ENCODE data around the gene FOXO1.

FOXO1 gene

DNA sequence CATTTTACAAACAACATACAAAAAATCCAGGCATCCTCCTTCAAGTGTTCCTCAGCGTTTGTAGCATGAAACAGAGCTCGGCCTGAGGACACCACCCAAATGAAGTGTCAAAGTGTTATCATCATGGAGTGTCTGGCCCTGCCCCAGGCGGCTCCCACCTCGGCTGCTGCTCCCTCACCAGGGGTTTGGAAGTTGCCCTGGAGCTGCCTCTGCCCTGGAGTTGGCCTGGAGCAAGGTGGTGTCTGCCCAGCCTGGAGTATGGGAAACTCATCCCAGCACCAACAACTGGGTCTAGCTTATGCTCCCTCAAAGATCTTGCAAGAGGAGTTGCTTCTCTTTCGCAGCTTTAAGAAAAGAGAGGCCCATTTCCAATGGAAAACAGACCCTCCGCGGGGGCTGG, 120.4 kb downstream of the FOXO1 start:
- DNase-seq (ENCODE audit: low read depth in 2 of 2), result no peak

DNA sequence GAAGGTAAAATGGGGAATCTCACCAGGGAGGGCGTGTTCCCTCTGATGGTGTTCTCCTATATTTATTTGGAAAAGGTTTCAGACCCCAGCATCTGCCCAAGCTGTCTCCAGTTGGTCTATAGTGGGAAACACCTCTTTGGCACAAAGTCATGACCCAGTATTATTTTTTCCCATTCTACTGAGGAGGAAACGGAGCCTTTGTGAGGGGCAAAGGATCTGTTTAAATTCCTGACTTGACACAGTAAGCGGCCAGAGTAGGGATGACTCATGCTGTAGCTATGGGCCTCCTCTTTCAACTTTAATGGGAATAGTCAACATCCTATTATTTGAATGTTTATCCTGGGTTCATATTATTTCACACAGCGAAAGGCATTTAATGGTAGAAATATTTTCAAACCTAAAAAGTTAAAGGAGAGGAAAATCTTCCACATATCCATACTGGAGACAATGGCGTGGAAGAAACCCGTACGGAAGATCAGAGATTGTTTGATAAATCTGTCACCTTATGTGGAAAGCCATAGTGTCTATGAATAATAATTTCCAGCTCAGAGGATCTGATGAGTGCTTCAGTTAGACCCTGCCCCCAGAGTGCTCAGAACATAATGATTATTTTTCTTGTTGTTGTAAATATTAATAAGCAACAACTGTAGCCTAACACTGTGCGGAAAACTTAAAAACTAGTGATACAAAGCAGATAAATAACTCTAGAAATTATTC, 126.0 kb downstream of the FOXO1 start:
- no peak for DNase-seq (ENCODE audit: low read depth in 2 of 2)

DNA sequence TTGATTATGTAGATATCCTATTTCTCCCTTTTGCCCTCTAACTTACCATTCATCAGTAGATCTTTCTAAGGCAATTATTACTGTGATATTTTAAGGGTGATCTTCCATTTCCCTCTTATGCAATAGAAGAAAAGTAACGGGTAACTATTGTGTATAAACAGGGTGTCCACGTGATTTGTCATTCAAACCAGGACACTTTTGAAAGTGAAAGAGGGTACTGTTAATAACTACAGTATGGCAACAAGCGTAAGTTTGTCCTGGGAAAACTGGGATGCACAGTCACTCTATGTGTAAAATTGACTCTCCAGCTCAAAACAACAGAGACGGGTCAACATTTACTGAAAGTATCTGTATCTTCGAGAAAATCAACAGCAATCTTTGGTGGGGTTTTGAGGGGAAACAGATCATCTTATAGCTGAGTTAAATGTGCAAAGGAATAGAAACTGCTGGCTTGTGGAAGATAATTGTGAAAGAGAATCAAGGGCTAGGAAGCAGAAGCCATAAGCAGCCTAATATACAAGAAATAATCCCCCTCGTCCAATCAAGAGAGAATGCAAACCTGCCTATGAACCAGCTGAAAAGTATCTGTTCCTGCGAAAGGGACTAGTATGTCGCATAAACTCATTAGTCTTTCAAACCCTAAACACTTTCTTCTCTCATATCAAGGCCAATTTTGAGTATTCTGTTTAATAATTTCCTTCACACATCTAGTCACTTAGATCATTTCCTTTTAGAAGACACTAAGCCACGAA, 126.7 kb downstream of the FOXO1 start:
- no peak for DNase-seq (ENCODE audit: low read depth in 2 of 2)

DNA sequence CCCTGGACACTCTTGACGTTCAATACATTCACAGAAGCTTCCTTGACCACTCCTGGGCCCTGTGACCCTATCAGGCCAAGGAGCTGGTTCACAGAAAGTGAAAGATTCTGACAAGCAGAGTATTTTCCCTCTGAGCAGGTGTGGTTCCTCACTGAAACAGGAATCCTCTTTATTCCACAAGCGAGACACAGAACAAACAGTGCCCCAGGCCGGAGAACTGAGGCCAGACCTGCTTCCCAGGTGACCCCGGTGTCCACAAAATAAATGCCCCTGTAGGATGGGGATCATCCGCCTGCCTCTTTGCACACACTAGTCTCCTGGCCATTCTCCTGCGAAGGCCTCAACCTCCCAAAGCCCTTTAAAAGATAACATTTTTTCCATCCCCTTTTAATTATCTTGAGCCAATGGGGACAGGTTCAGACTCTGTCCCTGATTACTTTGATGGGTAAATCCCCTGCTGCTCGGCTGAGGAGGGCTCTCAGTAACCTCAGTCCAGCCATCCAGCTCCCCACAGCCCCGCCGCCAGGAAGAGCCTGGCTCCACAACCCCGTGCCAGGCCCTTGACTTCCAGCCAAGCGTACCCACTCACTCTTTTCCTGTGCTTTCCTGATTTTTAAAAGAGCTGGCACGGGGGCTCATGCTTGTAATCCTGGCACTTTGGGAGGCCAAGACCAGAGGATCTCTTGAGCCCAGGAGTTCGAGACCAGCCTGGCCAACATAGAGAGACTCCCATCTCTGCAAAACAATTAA, 129.1 kb downstream of the FOXO1 start:
- no peak for DNase-seq (ENCODE audit: low read depth in 2 of 2)

DNA sequence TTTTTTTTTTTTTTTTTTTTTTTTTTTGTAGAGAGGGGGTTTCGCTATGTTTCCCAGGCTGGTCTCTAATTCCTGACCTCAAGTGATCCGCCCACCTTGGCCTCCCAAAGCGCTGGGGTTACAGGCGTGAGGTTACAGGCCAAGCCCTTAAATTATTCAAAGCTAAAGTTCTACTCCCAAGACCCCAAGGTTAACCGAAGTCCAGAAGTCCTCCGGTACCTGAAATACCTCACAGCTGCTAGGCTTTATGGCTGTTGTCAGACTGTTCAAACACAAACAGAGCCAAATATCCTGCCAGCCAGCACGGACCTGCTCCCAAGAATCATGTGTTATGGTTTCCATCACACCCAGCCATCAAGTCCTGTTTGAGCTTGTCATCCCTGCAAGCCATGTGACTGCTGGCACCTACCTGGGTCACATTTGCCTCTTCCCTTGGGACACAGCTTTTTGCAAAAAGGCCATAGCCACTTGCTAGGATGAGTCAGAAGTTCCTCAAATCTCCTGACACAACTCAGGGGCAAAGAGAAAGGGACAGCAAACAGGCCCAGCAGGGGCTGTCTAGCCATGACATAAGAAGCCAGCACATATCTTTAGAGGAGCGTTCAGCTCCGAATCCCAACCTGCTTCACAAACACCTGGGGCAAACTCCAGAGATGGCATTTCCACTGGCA, 129.9 kb downstream of the FOXO1 start:
- DNase-seq (ENCODE audit: low read depth in 2 of 2), result no peak

- no peak for DNase-seq (ENCODE audit: low read depth in 2 of 2)
Observed at GRCh38 chr13:40535345-40535836, 131.1 kb downstream of the FOXO1 start.

DNA sequence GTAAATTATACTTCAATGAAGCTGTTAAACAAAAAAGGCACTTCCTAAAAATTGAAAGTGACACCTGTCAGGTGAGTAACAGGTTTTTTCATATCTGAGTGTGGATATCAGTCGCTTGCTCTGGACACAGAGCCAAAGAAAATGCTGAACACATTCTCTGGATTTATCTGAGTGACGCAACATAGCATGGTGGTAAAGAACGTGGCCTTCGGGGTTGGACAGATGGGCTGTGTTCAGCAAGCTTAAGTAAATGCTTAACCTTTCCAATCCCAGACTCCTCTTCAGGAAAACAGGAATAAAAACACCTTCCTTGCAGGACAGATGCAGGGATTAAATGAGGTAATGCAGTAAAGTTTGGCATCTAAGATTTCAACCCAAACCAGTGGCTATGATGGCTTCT, 132.0 kb downstream of the FOXO1 start:
- no peak for DNase-seq (ENCODE audit: low read depth in 2 of 2)

DNA sequence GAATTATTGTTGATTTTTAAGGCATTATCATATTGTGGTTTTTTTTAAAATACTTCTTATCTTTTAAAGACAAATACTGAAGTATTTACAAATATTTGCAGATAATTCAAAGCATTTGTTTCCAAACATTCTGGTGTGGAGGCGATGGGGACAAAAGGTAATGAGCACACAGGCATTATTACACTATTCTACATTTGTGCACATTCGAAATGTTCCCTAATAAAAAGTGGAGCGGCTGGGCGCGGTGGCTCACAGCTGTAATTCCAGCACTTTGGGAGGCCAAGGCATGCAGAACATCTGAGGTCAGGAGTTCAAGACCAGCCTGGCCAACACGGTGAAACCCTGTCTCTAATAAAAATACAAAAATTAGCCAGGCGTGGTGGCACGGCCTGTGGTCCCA, 133.4 kb downstream of the FOXO1 start:
- no peak for DNase-seq (ENCODE audit: low read depth in 2 of 2)

DNA sequence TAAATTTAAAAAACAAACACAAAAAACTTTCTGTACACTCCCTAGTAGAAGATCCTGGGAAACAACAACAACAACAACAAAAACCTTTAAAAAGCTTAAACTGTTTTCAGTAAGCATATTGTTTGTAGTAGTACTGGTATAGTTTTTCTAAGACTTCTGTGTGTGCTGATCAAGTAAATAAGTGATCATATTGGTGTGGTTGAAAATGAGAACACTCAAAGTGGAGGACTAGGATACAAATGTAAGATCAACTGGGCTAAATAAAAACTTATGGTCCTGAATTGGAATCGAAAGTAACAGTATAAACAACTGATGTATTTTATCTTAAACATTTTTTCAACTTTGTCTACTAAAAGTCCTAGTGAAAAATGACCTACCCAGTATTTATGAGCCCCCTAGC, 135.5 kb downstream of the FOXO1 start:
- DNase-seq (ENCODE audit: low read depth in 2 of 2), result no peak

DNA sequence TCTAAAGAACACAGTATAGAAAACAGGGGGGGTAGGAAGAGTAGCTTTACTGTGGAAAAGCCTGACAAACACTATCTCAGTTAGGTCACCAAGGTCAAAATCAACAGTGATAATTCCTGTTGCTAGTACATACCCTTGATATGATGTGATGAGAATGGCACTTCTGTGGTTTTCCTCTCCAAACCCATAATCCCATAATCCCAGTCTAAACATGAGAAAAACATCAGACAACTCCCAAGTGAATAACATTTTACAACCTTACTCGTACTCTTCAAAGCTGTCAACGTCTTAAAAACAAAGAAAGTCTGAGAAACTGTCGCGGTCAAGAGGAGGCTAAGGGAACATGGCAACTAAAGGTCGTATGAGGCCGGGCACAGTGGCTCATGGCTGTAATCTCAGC, 137.6 kb downstream of the FOXO1 start:
- DNase-seq (ENCODE audit: low read depth in 2 of 2), result no peak

- DNase-seq (ENCODE audit: low read depth in 2 of 2), result no peak
Observed at GRCh38 chr13:40527914-40528313, 138.5 kb downstream of the FOXO1 start.

- DNase-seq (ENCODE audit: low read depth in 2 of 2), result no peak
Observed at GRCh38 chr13:40522282-40522681, 144.2 kb downstream of the FOXO1 start.

DNA sequence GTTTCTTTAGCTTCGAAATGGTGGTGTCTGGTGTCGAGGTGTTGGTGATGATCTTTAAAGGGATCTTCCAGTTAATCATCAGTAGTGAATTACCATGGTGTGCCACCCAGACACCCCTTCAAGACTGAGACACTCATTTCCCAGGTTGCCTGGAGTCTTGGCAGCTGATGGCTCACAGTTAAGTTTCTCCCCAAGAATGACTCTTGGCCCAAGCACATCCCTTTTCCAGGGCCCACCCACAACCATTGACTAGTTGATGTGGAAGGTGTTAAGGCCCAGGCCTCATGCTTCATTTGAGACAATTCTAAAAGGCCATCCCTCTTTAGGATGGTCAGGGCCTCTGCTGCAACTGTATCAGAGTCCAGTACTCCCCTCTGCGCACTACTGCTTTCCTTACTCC, 145.5 kb downstream of the FOXO1 start:
- no peak for DNase-seq (ENCODE audit: low read depth in 2 of 2)

GRCh38 chr13:40519637-40520036, 146.8 kb downstream of the FOXO1 start:
- DNase-seq (ENCODE audit: low read depth in 2 of 2), result no peak

DNA sequence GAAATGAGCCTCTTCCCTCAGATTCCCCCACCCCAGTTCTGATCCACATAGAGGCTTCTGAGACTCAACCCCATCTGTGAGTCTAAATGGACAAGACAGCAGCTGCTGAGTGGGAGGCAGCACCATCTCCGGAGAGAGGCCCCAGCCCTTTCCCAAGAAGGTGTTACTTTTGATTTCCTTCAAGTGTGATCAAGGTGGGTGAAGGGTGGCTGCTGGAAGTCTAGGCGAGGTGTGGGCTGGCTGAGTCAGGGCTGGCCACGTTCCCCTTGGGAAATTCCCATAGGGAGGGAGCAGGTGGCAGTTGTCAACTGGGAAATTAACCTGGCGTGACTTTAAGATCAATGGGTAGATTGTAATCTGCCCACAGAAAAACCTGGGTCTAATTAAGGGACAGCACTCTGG, 148.0 kb downstream of the FOXO1 start:
- DNase-seq (ENCODE audit: low read depth in 2 of 2), result peak; percentile 30 to 35

- no peak for DNase-seq (ENCODE audit: low read depth in 2 of 2)
Observed at GRCh38 chr13:40517486-40518480, 148.7 kb downstream of the FOXO1 start.

- DNase-seq (ENCODE audit: low read depth in 2 of 2), result no peak
Observed at GRCh38 chr13:40515702-40516101, 150.7 kb downstream of the FOXO1 start.

GRCh38 chr13:40514802-40515201, 151.6 kb downstream of the FOXO1 start:
- DNase-seq (ENCODE audit: low read depth in 2 of 2), result no peak

GRCh38 chr13:40509876-40510275, 156.6 kb downstream of the FOXO1 start:
- no peak for DNase-seq (ENCODE audit: low read depth in 2 of 2)

DNA sequence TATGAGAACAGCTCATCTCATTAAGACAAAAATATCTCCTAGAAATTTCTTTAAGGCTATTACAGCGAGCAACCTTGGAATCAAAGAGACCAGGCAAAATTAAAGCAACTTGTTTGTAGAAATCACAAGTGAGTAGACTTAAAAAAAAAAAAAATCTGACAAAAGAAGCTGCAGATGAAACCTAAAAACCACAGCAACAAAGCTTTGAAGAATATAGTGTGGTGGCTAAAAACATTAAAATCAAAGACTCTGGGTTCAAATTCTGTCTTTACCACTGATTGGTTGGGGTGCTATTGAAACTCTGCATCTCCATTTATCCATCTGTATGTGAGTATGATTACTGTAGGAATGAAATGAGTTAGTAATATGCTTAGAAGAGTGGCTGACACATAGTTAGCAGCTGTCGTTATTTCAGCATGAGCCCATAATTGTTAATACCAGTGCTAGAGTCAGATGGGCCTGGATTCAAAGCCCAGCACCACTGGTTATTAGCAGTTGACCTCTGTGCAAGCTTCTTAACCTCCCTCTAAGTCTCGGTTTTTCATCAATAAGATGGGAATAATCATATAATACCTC, 157.6 kb downstream of the FOXO1 start:
- DNase-seq (ENCODE audit: low read depth in 2 of 2), result no peak

Data from activated CD8-positive, alpha-beta memory T cell treated with anti-CD3 and anti-CD28 coated beads for 4 hours (primary cell).